Effector CD4-positive, alpha-beta T cell (primary cell): ENCODE data around the gene MEAF6.
"Not testable (repeated sequence)": the region's sequence is repeated elsewhere in the genome, so short reads cannot be mapped to it uniquely, and the experiment has no call there.

Experiments used
- DNase-seq: peaks from one replicate; pipeline ENCODE4 v3.0.0-alpha.2; 2020

The MEAF6 gene

DNA sequence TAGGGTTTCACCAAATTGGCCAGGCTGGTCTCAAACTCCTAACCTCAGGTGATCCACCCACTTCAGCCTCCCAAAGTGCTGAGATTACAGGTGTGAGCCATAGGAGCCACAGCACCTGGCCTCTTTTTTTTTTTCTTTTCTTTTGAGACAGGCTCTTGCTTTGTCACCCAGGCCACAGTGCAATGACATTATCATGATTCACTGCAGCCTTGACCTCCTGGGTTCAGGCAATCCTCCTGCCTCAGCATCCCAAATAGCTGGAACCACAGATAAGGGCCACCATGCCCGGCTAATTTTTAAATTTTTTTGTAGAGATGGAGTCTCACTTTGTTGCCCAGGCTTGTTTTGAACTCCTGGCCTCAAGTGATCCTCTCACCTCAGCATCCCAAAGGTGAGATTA is 15.3 kb upstream of the MEAF6 start:
- DNase-seq, result not testable (repeated sequence)

GRCh38 chr1:37519613-37520012 is 5.0 kb upstream of the MEAF6 start:
- DNase-seq, result no peak

DNA sequence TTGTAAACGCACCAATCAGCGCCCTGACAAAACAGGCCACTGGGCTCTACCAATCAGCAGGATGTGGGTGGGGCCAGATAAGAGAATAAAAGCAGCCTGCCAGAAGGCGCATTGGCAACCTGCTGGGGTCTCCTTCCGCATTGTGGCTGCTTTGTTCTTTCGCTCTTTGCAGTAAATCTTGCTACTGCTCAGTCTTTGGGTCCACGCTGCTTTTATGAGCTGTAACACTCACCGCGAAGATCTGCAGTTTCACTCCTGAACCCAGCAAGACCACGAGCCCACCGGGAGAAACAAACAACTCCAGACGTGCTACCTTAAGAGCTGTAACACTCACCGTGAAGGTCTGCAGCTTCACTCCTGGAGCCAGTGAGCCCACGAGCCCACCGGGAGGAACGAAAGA is 4.4 kb upstream of the MEAF6 start:
- not testable (repeated sequence) for DNase-seq

DNA sequence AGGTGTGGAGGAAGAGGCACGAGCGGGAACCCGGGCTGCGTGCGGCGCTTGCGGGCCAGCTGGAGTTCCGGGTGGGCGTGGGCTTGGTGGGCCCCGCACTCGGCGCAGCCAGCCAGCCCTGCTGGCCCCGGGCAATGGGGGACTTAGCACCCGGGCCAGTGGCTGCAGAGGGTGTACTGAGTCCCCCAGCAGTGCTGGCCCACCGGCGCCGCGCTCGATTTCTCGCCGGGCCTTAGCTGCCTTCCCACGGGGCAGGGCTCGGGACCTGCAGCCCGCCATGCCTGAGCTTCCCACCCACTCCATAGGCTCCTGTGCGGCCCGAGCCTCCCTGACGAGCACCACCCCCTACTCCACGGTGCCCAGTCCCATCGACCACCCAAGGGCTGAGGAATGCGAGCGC is 3.7 kb upstream of the MEAF6 start:
- not testable (repeated sequence) for DNase-seq

- DNase-seq, result no peak
These were observed 3.0 kb upstream of the MEAF6 start for GRCh38 chr1:37517569-37517968.

- no peak for DNase-seq
These were observed 844 bp upstream of the MEAF6 start for GRCh38 chr1:37515185-37516034.

DNA sequence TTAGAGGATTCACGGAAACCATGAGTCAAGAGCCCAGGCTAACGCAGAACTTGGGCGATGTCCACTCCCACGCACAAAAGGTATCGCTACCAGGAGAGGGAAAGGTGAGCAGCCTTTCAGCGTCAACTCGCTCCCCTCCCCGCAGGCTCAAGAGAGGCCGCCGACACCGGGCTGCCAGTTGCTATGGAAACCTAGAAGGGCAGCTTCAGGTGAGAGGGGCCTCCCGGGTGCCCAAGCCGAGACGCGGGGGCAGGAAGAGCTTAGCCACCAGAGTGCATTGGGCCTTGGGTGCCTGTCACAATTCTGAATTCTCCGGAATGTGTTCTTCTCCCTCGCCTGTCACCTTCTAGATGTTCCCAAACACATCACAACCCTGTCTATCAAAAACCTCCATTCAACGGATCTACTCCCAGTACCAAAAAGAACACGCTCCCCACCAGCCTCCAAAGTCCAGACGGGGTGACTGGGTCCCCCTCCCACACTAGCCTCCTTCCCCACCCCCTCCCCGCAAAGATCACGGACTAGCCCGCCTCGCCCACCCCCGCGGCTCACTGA is 694 bp downstream of the MEAF6 start:
- DNase-seq, result peak; percentile 28

DNA sequence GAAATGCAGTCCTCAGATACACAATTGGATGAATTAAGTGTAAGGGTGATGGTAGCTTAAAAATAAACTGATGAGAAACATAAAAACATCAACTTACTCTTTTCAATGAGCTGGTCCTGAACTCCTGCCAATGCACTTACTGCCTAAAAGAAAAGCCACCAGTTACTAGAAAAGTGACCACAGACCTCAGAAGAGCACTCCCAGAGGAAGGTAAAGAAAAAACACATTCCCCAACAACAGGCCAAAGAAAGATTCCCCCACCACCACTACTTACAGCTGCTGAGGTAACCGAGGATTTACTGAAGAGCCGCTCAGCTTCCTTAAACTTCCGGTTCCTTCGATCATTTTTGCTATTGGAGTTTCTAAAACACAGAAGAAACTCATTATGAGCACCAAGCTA is 5.4 kb downstream of the MEAF6 start:
- DNase-seq, result no peak

GRCh38 chr1:37506740-37507139 is 7.8 kb downstream of the MEAF6 start:
- no peak for DNase-seq

DNA sequence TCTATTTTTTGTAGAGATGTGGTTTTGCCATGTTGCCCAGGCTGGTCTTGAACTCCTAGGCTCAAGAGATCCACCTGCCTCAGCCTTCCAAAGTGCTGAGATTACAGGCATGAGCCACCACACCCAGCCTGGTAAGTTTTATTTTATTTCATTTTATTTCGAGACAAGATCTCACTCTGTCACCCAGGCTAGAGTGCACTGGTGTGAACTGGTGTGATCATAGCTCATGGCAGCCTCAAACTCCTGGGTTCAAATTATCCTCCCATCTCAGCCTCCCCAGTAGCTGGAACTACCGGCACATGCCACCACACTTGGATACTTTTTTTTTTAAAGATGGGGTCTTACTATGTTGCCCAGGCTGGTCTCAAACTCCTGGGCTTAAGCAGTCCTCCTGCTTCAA is 11.8 kb downstream of the MEAF6 start:
- not testable (repeated sequence) for DNase-seq

DNA sequence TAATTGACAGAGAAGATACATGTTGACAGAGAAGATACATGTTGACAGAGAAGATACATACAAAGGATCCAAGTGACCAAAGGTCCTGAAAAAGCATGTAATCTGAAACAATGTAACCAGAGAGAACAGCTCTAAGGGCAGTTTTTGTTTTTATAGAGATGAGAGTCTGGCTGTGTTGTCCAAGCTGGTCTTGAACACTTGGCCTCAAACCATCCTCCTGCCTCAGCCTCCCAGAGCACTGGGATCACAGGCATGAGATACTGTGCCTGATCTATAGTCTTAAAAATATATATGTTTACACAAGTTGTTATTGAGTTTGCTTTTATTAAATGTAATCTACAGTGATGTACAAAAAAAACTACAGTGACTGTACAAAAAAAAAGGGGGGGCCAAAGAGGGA is 12.5 kb downstream of the MEAF6 start:
- no peak for DNase-seq

DNA sequence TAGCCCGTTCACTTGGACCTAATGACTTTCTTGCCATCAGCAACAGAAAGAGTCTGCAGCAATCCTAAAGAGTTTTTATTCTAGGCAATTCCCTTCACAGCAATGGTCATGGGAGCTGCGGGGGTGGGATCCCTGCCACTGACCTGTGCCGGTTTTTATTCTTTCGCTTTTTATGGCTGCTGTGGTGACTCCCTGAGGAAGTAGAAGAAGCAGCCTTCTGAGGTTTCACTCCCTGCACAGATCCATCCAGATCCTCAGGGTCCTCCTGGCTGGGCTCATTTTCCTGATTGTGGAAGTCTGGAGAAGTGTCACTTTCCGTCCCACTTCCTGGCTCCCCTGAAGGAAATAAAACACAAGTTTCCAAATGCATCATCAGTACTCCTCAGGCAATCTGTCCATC is 12.9 kb downstream of the MEAF6 start:
- no peak for DNase-seq

- no peak for DNase-seq
These were observed 15.5 kb downstream of the MEAF6 start for GRCh38 chr1:37498872-37499617.

- DNase-seq, result no peak
These were observed 16.7 kb downstream of the MEAF6 start for GRCh38 chr1:37497832-37498231.

DNA sequence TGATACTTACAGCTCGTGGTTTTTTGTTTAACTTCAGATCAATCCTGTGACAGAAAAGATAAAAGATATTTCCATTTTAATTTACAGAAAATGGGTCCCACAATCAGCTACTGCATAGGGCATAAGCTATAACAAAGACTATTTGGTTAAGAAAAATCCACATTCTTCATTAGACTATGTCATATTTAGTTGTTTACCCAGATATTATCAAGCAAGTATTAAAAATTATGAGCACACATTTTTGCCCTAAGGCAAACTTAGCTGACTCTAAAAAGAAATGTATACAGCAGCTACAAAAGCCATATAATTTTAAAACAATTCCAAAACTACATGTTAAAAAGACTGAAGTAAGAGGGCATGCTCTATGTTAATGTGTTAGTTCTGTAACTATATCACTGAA is 18.7 kb downstream of the MEAF6 start:
- DNase-seq, result no peak

GRCh38 chr1:37493336-37494098 is 21.0 kb downstream of the MEAF6 start:
- DNase-seq, result no peak

GRCh38 chr1:37487619-37487984 is 27.0 kb downstream of the MEAF6 start:
- DNase-seq, result no peak

DNA sequence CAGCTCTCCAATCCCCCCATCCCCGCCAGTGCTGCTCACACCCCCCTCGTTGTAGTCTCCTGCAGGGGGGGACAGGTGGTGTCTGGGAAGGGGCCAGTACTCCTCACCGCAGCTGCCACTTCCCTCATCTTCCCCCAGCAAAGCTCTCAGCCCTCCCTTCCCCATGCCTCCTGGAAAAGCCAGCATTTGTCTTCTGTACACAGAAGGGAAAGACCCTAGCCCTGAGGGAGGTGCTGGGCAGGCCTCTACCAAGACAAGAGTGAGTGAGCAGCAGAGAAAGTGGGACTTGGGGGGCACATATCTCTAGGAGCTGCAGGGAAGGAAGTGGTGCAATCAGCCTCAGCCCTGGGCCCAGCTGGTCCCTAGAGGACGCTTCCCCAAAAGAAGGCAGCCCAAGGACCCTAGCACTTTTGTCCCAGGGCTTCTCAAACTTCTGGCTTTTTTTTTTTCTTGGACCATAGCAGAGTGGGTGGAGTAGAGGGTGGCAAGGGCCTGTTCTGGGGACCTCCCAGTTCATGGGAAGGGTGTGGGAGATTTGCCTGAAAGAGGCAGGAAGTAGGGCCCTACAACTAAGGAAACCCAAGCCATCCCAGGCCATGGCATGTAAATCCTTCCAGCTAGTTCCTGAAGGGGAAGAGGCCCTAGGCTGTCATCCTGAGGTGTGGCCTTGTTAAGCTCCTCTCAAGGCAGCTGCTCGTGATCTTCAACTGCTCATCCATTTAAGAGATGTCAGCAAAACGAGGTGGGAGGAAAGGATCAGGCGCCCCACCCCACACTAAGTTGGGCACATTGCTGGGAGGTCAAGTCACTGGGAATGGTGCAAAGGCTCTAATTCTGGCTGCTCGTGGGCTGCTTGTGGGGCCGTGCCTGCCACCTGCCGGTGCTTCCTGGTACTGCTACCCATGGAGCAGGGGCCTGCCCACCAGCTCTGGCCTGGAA is 27.6 kb downstream of the MEAF6 start:
- DNase-seq, result peak; percentile 72

- no peak for DNase-seq
These were observed 28.5 kb downstream of the MEAF6 start for GRCh38 chr1:37485902-37486679.

DNA sequence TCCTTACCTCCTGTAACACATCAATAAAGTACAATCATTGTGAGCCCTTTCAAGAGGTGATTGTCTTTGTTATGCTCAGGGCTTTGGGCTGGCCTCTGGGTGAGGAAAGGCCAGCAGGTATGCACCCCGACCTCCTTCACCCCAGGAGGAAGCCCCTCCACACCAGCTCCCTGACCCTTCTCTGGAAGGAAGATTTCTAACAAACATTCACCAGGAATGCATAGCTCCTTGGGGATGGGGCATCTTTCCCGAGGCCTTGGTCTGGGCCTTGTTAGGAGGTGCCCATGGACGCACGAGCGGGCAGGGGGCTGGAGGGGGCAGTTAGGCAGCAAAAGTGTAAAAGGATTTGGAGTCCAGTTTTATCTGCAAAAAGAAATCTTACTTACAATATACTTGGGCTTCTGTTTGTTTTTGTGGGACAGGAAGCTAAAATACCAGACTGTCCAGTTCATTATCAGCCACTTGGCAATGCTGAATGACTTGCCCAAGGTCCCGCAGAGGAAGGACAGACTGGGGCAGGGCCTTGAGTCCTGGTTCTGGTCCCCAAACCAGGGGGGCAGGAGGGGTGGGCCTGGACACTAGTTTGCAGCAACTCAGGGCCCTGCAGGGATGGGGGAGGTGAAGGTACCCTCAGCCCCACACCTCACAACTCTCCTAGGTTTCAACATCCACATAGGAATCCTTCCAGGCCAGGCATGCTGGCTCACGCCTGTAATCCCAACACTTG is 30.1 kb downstream of the MEAF6 start:
- DNase-seq, result no peak
